HG02943 (cell line): ENCODE measurements around the gene ANKRD34B.

Experiments used
- ATAC-seq: cut with Tn5 transposase; IDR thresholded peaks from one replicate; pipeline ENCODE4 v1.9.1; 2021; ENCODE audit warnings: mild to moderate bottlenecking, low read depth, moderate library complexity; ENCODE audit not compliant: unreplicated experiment

The ANKRD34B gene

DNA sequence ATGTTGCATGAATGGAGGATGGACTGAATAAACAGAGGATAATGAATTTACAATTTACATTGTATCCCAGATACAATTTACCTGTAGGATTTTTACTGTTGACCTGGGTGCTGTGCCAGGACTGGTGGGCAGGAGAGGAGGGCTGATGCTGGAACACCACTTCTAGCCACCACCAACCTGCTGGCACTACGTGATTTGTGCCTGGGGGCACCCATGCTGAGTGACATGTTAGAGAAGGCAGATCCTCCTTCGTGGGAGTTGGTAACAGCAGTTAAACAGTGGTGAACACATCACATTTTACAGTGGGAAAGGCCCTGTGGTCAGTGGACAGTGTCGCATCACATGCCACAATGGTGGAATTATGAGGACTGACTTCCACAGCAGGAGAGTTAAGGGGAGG is 3.0 kb upstream of the ANKRD34B start:
- ATAC-seq = no peak

DNA sequence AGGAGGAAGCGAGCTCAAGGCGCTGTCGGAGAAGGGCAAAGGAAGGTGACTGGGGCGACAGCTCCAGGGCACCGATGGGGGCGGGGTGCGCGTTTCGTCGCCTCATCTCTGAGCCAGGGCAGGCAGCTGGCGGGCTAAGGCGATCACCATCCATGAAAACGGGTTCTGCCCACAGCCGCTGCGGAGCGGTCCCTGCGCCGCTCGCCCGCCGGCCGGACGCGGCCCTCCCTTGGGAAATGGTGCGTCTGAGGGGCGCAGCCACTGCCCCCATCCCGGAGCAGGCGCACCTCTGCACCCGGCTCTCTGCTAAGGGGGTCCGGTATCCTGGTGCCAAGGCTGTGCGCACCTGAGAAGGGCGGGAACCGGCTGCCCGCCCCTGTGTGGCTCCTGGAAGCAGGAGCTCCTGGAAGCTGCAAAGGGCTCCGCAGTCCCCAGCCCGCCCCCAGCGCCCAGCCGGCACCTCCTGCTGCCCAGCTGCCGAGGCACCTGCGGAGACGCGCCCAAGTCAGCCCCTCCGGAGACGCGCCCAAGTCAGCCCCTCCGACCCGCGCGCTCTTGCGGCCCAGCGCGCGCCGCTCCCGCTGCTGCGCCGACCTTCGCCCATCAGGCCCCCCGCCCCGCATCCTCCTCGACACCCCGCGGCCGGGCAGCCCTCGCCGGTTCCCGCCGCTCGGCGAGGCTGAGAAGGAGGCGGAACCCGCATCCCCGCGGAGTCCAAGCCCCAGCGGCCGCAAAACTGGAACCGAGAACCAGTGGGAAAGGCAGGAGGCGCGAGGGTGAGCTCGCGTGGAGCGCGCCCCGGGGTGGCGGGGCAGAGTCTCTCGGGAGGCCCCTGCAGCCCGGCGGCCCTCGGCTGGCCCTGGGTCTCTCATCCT is 757 bp downstream of the ANKRD34B start:
- no peak for ATAC-seq

DNA sequence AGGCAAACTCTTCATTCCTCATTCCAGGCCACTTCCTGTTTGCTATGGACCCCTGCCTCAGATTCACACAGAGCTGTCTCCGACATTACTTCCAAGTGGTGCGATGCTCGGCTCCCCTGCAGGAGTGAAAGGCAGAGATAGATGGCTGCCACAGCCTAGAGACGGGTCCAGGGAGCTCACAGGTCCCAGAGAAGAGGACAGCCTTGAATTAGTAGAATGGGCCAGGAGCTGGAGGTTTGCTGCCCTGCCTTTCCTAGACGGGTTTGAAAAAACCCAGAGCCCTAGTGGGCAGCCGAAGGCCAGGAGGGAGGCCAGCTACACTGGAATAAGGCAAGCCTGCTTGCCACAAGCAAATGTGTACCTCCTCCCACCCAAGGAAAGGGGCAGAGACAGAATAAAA is 1.8 kb downstream of the ANKRD34B start:
- ATAC-seq = no peak

DNA sequence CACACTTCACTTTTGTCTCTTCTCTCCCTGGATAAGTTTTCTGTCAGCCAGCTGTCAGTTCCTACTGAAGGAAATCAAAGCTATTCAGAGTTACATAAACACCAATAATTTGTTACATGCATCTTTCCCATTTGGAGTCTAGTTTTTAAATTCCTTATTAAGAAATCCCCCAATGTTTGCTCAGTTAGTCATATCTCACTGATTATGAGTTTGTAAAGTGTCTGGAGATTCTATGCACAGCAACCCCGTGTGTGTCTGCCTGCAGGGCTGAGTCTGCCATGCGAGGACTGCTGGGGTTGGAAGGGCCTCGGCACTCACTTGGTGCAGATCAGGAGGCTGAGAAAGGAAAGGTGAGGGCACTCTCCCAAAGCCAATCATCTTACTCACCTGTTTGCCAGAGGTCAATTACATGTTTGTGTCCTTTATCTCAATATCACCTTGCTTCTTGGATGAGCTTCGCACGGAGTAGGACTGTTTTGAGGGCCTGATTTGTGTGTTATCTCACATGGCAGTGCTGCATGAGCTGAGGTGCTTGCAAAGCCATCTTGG is 3.3 kb downstream of the ANKRD34B start:
- ATAC-seq = no peak

DNA sequence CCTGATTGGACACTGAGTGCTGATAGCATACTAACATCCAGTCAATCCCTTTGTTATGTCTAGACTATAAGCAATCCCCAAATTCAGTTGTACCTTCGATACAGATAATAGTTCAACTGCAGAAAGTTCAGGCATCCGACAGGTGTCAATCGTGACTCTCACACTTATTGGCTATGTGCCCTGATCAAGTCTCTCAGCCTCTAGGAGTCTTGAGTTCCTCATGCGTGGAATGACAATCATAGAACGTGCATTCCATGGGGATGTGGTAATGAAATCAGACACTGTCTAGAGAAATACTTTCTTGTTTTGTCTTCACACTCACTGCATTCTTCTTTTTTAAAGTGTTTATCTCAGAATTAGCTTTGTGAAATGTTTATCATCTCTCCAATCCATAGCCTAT is 4.8 kb downstream of the ANKRD34B start:
- ATAC-seq = no peak

DNA sequence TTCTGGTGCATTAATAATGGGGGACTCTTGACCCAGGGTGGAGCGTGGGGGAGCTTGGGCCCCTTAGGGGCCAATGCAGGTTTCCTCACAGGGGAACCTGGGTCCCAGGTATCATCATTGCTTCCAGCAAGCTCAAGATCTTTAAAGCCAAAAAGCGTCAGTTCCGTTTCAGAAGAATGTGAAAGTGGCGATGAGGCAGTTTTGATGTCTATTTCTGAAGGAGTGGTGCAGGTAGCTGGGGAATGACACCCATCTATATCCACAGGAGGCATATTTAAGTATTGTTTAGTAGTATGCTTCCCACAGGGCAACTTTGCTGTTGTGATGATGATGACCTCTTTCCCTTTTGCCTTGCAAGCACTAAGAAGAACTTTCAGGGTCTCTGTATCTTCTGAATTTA is 10.8 kb downstream of the ANKRD34B start:
- no peak for ATAC-seq

DNA sequence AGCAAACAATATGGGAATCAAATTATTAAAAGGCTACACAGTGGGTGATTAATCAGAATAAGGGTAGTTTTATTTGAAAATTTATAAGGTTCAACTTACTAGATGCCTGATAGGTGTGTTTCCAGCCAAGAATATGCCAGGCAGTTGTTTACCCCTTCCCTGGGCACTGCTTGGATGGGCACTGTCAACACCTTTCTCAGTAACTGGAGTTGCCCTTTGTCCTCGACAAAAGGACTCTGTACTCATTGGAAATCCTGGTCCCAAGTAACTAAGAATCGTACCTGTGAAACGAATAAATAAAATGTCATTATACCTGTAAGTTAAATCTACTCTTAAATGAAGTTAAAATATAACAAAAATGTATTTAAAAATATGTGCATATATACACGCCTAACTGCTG is 15.0 kb downstream of the ANKRD34B start:
- no peak for ATAC-seq

DNA sequence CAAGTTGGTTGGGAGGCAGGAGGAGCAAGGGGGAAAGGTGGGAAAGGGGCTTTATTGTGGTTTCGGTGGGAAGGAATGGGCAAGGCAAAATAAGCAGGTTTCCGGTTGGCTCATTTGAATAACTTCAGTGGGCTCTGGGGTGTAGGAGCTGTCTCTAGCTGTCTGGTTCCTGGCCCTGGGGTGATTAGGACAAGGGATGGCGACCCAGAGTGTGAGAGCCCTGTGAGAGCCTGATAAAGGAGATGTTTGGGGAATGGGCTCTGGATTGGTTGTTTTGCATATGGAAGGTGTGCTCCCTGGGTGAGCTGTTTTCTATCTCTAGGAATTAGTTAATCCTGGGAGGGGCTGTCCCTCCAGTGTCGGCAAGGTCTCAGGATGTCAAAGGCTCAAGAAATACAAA is 15.4 kb downstream of the ANKRD34B start:
- no peak for ATAC-seq

DNA sequence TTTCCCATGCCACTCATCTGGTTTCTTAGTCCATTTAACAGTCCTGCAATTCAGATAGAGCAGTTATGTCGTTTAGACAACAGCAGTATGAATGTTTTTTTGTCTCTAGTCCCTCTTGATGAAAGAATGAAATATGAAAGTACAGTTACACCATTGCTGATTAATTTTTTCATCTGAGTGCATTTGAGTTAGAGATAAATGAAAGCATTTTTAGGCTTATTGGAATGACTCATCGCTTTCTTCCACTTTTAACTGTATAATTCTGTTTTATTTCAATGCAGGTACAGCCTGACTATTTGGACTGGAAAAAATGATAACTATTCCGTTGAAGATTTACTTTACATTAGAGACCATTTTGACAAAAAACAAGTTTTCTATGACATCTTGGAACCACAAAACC is 28.7 kb downstream of the ANKRD34B start:
- no peak for ATAC-seq

DNA sequence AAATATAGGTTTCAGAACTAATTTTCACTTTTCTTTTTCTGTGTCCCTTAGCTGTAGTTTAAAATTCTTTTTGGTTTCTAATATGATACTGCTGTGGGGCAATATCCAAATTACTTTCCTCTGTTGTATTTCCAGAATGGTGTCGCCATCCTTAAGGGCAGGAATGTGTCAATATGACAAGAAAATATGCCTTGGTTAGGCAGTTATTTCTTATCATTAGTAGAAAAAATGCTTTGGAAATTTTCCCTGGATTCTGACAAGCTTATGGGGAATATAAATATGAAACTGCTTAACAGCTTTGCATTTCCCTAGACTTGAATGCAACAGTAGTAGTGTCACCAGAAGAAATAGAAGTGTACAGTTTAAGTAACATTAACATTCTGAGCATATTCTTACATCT is 29.4 kb downstream of the ANKRD34B start:
- ATAC-seq = no peak

DNA sequence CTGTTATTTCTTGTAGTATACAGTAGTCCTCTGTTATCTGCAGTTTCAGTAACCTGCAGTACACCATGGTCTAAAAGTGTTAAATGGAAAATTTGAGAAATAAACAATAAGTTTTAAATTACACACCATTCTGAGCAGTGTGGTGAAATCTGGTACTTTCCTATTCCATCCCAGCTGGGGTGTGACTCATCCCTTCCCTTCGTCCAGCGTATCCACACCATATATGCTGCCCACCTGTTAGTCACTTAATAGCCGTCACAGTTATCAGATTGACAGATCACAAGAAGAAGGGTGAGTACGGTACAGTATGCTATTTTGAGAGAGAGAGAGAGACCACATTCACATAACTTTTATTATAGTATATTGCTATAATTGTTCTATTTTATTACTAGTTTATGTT is 53.3 kb downstream of the ANKRD34B start:
- ATAC-seq = no peak

DNA sequence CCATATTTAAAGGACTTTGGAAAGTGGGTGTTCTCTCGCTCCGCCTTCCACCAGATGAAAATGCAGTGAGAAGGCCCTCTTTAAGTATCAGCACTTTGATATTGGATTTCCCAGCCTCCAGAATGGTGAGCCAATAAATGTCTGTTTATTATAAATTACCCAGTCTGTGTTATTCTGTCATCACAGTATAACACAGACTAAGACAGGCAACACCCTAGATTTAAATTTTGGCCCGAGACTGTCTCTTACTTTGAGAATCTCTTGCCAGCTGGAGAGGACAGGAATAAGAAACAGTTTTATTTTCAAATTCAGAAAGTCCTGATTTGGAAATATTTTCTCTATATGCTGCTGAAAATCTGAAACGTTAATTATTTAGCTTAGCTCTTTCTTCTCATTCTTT is 60.7 kb downstream of the ANKRD34B start:
- no peak for ATAC-seq

DNA sequence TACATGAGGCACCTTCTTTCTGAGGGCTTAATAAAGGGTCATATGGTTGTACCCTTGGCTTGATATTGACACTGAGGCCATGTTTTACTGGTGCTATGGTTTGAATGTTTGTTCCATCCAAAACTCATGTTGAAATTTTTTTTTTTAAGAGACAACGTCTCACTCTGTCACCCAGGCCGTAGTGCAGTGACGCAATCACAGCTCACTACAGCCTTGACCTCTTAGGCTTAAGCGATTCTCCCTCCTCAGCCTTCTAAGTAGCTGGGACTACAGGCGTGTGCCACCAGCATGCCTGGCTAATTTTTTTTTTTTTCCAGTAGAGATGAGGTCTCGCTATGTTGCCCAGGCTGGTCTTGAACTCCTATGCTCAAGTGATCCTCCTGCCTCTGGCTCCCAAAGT is 61.2 kb downstream of the ANKRD34B start:
- no peak for ATAC-seq

DNA sequence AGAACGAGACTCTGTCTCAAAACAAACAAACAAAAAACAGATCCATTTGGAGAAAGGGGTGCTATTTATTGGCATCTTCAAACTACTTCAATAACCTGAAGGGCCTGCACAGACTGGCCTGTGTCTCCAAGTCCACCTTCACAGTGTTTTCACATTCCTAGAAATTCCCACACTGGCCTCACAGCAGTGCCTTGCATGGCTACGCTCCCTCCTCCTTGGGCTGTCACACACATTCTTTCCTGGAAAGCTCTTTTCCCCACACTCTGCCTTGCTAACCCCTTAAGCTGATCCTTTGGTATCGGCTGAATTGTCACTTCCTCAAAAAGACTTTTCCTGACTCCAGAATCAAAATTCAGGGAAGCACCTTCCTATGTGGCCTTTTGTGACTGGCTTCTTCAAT is 62.4 kb downstream of the ANKRD34B start:
- no peak for ATAC-seq
